GM23248 (cell line): ENCODE data around the gene CCZ1.
"Not testable (repeated sequence)": the region's sequence is repeated elsewhere in the genome, so short reads cannot be mapped to it uniquely, and the experiment has no call there.

Experiments used
- EZH2 ChIP-seq: fragments of 200-600 bp; sonication (generic); IDR thresholded peaks from 2 replicates; pipeline ENCODE4 v1.6.1; 2018; ENCODE audit warnings: antibody characterized with exemption, mild to moderate bottlenecking; ENCODE audit not compliant: insufficient read depth, poor library complexity, severe bottlenecking
- EZH2phosphoT487 ChIP-seq: fragments of 200-600 bp; sonication (generic); IDR thresholded peaks from 2 replicates; pipeline ENCODE4 v1.6.1; 2018; ENCODE audit warnings: antibody characterized with exemption, moderate library complexity, mild to moderate bottlenecking, low read depth; ENCODE audit not compliant: insufficient read depth

DNA sequence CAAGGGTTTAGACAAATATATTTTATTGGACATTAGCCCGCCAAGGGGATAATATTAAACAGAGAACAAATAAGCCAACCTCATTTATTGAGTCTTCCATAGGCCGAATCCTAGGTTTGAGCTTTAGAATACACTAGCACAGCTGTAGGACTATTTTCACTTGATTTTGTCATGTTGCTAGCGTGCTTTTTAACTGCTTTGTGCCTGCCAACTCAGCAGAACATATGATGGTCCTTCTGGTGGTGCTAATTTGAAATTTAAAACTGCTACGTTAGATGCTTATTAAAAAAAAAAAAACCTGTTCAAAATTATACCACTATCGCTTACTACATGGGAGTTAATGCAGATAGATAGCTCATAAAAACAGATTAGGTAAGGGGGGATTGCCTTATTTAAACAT, 14.1 kb upstream of the CCZ1 start:
- not testable (repeated sequence) for TF ChIP-seq EZH2, EZH2phosphoT487
